Measurements from ENCODE around the gene BTBD16.

DNA sequence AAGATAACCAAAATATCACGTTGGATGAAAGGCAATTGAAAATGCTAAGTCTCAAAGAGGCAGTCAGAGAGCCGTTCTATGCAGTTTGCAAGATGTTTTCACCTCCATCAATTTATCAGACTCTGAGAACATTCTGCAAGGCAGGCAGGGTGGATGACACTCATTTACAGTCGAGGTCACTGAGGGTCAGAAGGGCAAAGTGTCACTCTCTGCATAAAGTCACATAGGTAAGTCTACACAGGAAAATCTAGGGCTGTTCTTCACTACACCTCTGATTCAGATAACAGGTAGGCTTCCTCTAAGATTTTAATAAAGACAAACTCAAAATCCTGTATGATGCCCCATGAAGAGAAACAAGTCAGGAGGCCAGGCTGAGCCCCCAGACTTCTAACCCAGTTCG is 102.0 kb downstream of the BTBD16 start:
- no peak for TF ChIP-seq POLR2A (IDR thresholded peaks at IDR 0.05; ENCODE audit: low read depth, low read length)
- TF ChIP-seq TAF1 (IDR thresholded peaks at IDR 0.05; ENCODE audit: borderline replicate concordance, low read depth, low read length), result no peak

All from GM12892 (cell line).